CD14-positive monocyte (primary cell): ENCODE data around the gene LAG3. TPM values are rescaled to one million over a fixed set of nuclear protein-coding genes. Genes with fewer than 3 reads are reported as not detected.

Experiments used
- DNase-seq, 3 donors: peaks; one replicate each; pipeline ENCODE4 v3.0.0-alpha.2; 2011 to 2022
- H2AFZ ChIP-seq: 2 replicates; pipeline ENCODE4 v1.6.0; 2012; ENCODE audit warnings: mild to moderate bottlenecking, low read depth, low read length, inconsistent platforms; ENCODE audit not compliant: insufficient read depth, poor library complexity, severe bottlenecking
- H3K27ac ChIP-seq, 2 donors: 1 replicate in 1 of 2; 2 replicates in 1 of 2; pipeline ENCODE4 v1.5.1; 2012 to 2013; ENCODE audit warnings: low read length in 2 of 2, control low read depth in 1 of 2, inconsistent platforms in 1 of 2, low read depth in 1 of 2, mild to moderate bottlenecking in 1 of 2
- H3K27me3 ChIP-seq, 2 donors: one replicate each; pipeline versions ENCODE4 v1.6.0 to v1.6.1; 2011 to 2013; ENCODE audit warnings: low read length in 2 of 2; ENCODE audit not compliant: control insufficient read depth in 2 of 2, insufficient read depth in 2 of 2
- H3K36me3 ChIP-seq, 2 donors: replicated peaks in 1 of 2; 1 replicate in 1 of 2; 2 replicates in 1 of 2; pipeline versions ENCODE4 v1.5.1 to v1.6.1; 2012 to 2013; ENCODE audit warnings: low read length in 2 of 2, control low read depth in 1 of 2, inconsistent platforms in 1 of 2, mild to moderate bottlenecking in 1 of 2; ENCODE audit not compliant: insufficient read depth in 2 of 2, control insufficient read depth in 1 of 2
- H3K4me1 ChIP-seq, 2 donors: 1 replicate in 1 of 2; 2 replicates in 1 of 2; pipeline versions ENCODE4 v1.5.1 to v1.6.1; 2012 to 2013; ENCODE audit warnings: low read length in 2 of 2, control low read depth in 1 of 2, inconsistent platforms in 1 of 2, mild to moderate bottlenecking in 1 of 2, moderate library complexity in 1 of 2; ENCODE audit not compliant: insufficient read depth in 2 of 2, control insufficient read depth in 1 of 2
- H3K4me2 ChIP-seq: replicated peaks from 2 replicates; pipeline ENCODE3; 2012; ENCODE audit warnings: low read length, moderate library complexity, mild to moderate bottlenecking; ENCODE audit not compliant: poor library complexity, severe bottlenecking; ENCODE audit errors: extremely low read depth
- H3K4me3 ChIP-seq, 3 experiments: fragments of 200-600 bp in 1 of 3; sonication (generic) in 1 of 3; replicated peaks in 1 of 3; 1 replicate in 2 of 3; 2 replicates in 1 of 3; pipeline ENCODE4 v1.5.1; 2011 to 2013; ENCODE audit warnings: low read length in 3 of 3, mild to moderate bottlenecking in 3 of 3, control low read depth in 2 of 3, low read depth in 2 of 3, inconsistent platforms in 1 of 3, moderate library complexity in 1 of 3
- H3K79me2 ChIP-seq: 2 replicates; pipeline ENCODE4 v1.6.0; 2012; ENCODE audit warnings: mild to moderate bottlenecking, control low read depth, inconsistent platforms, low read length, moderate library complexity; ENCODE audit not compliant: insufficient read depth
- H3K9ac ChIP-seq: 2 replicates; pipeline ENCODE4 v1.6.0; 2017; ENCODE audit warnings: low read length, mild to moderate bottlenecking; ENCODE audit not compliant: insufficient read depth, poor library complexity, severe bottlenecking
- H3K9me3 ChIP-seq, 2 donors: replicated peaks in 1 of 2; 1 replicate in 1 of 2; 2 replicates in 1 of 2; pipeline versions ENCODE4 v1.5.1 to v1.6.1; 2012 to 2013; ENCODE audit warnings: low read length in 2 of 2, control low read depth in 1 of 2; ENCODE audit not compliant: control insufficient read depth in 1 of 2, insufficient read depth in 1 of 2
- H4K20me1 ChIP-seq: 2 replicates; pipeline ENCODE4 v1.6.0; 2012; ENCODE audit warnings: mild to moderate bottlenecking, low read length, control low read depth, moderate library complexity; ENCODE audit not compliant: insufficient read depth
- H3K27ac Mint-ChIP-seq, 7 donors: one replicate each; pipeline ENCODE4 v1.8.0; 2020; ENCODE audit warnings: mild to moderate bottlenecking in 7 of 7, mixed read lengths in 7 of 7, moderate library complexity in 6 of 7, inconsistent platforms in 2 of 7
- H3K27me3 Mint-ChIP-seq, 3 donors: one replicate each; pipeline ENCODE4 v1.8.0; 2021 to 2022; ENCODE audit warnings: low read depth in 3 of 3, mild to moderate bottlenecking in 3 of 3, mixed read lengths in 3 of 3, moderate library complexity in 3 of 3, inconsistent platforms in 1 of 3
- H3K36me3 Mint-ChIP-seq, 2 donors: one replicate each; pipeline ENCODE4 v1.8.0; 2020; ENCODE audit warnings: mixed read lengths in 2 of 2, inconsistent platforms in 1 of 2, mild to moderate bottlenecking in 1 of 2
- H3K4me1 Mint-ChIP-seq: one replicate; pipeline ENCODE4 v1.8.0; 2020; ENCODE audit warnings: mild to moderate bottlenecking, mixed read lengths
- H3K4me3 Mint-ChIP-seq, 2 donors: one replicate each; pipeline ENCODE4 v1.8.0; 2020; ENCODE audit warnings: mild to moderate bottlenecking in 2 of 2, mixed read lengths in 2 of 2, moderate library complexity in 1 of 2
- H3K9me3 Mint-ChIP-seq, 7 donors: one replicate each; pipeline ENCODE4 v1.8.0; 2020 to 2022; ENCODE audit warnings: mixed read lengths in 7 of 7, mild to moderate bottlenecking in 6 of 7, moderate library complexity in 6 of 7, inconsistent platforms in 2 of 7
- WGBS: methylation state at CpG from one replicate; pipeline ENCODE4 v1.1.5; 2013; ENCODE audit warnings: missing lambda C conversion rate; ENCODE audit not compliant: insufficient coverage; 5-methylcytosine and 5-hydroxymethylcytosine counted together
- intact Hi-C, 2 donors: fragments of 100-400 bp; cut with micrococcal nuclease; formaldehyde crosslinking; loops; one replicate each; pipeline versions ENCODE4 v1.15.0 to v1.15.1; 2023
- polyA minus RNA-seq: library from RNA; depleted of rRNA, polyadenylated mRNA; stranded (reverse); fragments of >200 nt; gene quantifications from 2 replicates; pipeline ENCODE4 v1.2.3, GENCODE V29; 2012
- polyA plus RNA-seq, 3 donors: library from polyadenylated mRNA; depleted of rRNA in 1 of 3; unstranded in 2 of 3; stranded (reverse) in 1 of 3; fragments of 300-500 nt in 2 of 3; fragments of >200 nt in 1 of 3; fragmentation: Illumina TruSeq in 2 of 3; gene quantifications; 1 replicate in 2 of 3; 2 replicates in 1 of 3; pipeline ENCODE4 v1.2.3, GENCODE V29; 2012 to 2021
- total RNA-seq, 12 experiments: library from RNA in 1 of 12; stranded (reverse) in 1 of 12; fragments of 120-200 nt in 1 of 12; gene quantifications; one replicate each; pipeline ENCODE4 v1.2.4 and lab custom pipeline; 2013 to 2026; ENCODE audit warnings: mixed read lengths in 6 of 12, inconsistent platforms in 1 of 12
- TF ChIP-seq, protein P1 (sequence below): fragments of 200-600 bp; IDR thresholded peaks from one replicate; pipeline ENCODE4 v1.8.0; 2022; ENCODE audit warnings: antibody characterized with exemption, mild to moderate bottlenecking

LAG3 gene
- total RNA-seq (2013) = not detected
- polyA plus RNA-seq (under 1 TPM in 1 of 3 donors, not detected in 2; 0.04 TPM), polyA minus RNA-seq (not detected in 2 replicates), total RNA-seq (lab: John Stamatoyannopoulos, UW) (0 to 0.35 (median 0.03) reads per million in 11 experiments)

DNA sequence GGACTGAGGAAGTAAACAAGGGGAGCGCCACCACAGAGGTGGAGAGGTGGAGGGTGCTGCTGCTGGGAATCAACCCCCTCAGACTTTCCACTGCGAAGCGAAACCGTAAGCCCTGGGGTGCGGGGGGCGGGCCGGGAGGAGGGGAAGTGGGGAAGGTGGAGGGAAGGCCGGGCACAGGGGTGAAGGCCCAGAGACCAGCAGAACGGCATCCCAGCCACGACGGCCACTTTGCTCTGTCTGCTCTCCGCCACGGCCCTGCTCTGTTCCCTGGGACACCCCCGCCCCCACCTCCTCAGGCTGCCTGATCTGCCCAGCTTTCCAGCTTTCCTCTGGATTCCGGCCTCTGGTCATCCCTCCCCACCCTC is at the start of gene LAG3:
Gene LAG3 (plus strand): TSS at position 190 of the 365 bp plus-strand sequence. CDS start 333 bp downstream, outside the sequence.
- Histone ChIP-seq H3K27ac (no peak within 1 kb of the TSS), H3K79me2 (no peaks in the 10 kb centered on the region), H3K4me3 (peak within 1 kb of the TSS in 1 of 3 experiments; percentile 43), H3K4me2 (peak within 1 kb of the TSS; percentile 45), H3K9ac (no peak within 1 kb of the TSS), H2AFZ (no peak within 1 kb of the TSS), H4K20me1 (no peaks in the 10 kb centered on the region), H3K27me3 (peaks cover 18 to 76% of the 10 kb centered on the region in 2 donors), H3K36me3 (no peaks in the 10 kb centered on the region), H3K4me1 (peaks cover 24 to 41% of the 10 kb centered on the region in 2 donors), H3K9me3 (peaks cover 0 to 17% of the 10 kb centered on the region in 2 donors)
- H3K4me1 Mint-ChIP-seq = peaks cover 44% of the 10 kb centered on the region
- WGBS = 16% methylated on average over 10 of the region's 15 CpGs
- TF ChIP-seq, protein P1, sequence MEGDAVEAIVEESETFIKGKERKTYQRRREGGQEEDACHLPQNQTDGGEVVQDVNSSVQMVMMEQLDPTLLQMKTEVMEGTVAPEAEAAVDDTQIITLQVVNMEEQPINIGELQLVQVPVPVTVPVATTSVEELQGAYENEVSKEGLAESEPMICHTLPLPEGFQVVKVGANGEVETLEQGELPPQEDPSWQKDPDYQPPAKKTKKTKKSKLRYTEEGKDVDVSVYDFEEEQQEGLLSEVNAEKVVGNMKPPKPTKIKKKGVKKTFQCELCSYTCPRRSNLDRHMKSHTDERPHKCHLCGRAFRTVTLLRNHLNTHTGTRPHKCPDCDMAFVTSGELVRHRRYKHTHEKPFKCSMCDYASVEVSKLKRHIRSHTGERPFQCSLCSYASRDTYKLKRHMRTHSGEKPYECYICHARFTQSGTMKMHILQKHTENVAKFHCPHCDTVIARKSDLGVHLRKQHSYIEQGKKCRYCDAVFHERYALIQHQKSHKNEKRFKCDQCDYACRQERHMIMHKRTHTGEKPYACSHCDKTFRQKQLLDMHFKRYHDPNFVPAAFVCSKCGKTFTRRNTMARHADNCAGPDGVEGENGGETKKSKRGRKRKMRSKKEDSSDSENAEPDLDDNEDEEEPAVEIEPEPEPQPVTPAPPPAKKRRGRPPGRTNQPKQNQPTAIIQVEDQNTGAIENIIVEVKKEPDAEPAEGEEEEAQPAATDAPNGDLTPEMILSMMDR = no peak
- intact Hi-C loops = no loop called here
- H3K27ac Mint-ChIP-seq = peak within 1 kb of the TSS in 1 of 7 donors; percentile 37
- peaks cover 65 to 85% (median 84%) of the 10 kb centered on the region in 3 donors for H3K27me3 Mint-ChIP-seq
- peaks cover 0 to 8% (median 4%) of the 10 kb centered on the region in 7 donors for H3K9me3 Mint-ChIP-seq
- peak within 1 kb of the TSS; percentile 49 to 83 for H3K4me3 Mint-ChIP-seq
- H3K36me3 Mint-ChIP-seq = peaks cover 8 to 23% of the 10 kb centered on the region in 2 donors
- no peak for DNase-seq

DNA sequence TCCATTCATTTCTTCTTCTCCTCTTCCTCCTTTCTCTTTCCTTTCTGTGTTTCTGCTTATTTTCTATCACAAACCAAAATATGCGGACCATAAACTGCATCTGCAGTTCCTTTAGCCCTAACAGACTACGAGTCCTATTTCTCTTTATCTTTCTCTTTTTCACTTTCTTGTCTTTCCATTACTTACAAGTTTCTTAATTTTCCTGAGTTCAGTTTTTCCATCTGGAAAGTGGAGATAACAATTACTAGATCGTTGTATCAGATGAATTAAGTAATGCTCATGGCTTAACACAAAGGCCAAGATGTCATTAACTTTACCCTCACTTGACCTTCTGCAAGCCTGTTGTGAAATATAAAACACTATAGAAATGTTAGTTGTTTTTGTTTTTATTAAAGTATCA is 49.5 kb upstream of the LAG3 start:
- Histone ChIP-seq H3K27me3 (no peaks in the 10 kb centered on the region), H3K27ac (no peak overlapping the region), H2AFZ (no peak overlapping the region), H3K9me3 (no peaks in the 10 kb centered on the region), H3K36me3 (peaks cover 7 to 18% of the 10 kb centered on the region in 2 donors), H4K20me1 (peaks cover 5% of the 10 kb centered on the region), H3K79me2 (peaks cover 19% of the 10 kb centered on the region), H3K9ac (no peak overlapping the region), H3K4me1 (peaks cover 14 to 17% of the 10 kb centered on the region in 2 donors), H3K4me2 (peak overlapping the region; percentile 93), H3K4me3 (peak overlapping the region in 1 of 3 experiments; percentile 85)
- TF ChIP-seq, protein P1 = no peak
- H3K9me3 Mint-ChIP-seq = peaks cover 0 to 2% (median 0%) of the 10 kb centered on the region in 7 donors
- H3K36me3 Mint-ChIP-seq = peaks cover 16 to 22% of the 10 kb centered on the region in 2 donors
- DNase-seq = no peak
- H3K27me3 Mint-ChIP-seq = peaks cover 0 to 3% (median 1%) of the 10 kb centered on the region in 3 donors
- no peak overlapping the region for H3K27ac Mint-ChIP-seq
- intact Hi-C loops = loop anchor here in 1 of 2 donors (10.0 kb wide), 1 partner anchor 58 kb away; the partner anchor contains the start of gene ING4
- no CpG with 5 or more reads among the region's 3 CpGs for WGBS
- peaks cover 18% of the 10 kb centered on the region for H3K4me1 Mint-ChIP-seq
- peak overlapping the region in 1 of 2 donors; percentile 8 for H3K4me3 Mint-ChIP-seq
